ENCODE data around the gene SREBF2.

Gene SREBF2

GRCh38 chr22:41904450-41905410 is 71.8 kb downstream of the SREBF2 start:
- Histone ChIP-seq H3K36me3 (replicated peaks in 1 of 2; ENCODE audit: control insufficient read depth in 2 of 2, insufficient read depth in 2 of 2, low read length in 2 of 2) (peaks cover 63 to 82% of the 10 kb centered on the region in 2 donors), H4K91ac (ENCODE audit: low read depth, low read length, poor library complexity) (no peak overlapping the region), H3K27ac (replicated peaks; ENCODE audit: low read length) (no peak overlapping the region), H3K79me1 (ENCODE audit: low read depth, low read length) (peaks cover 5% of the 10 kb centered on the region), H3K23ac (ENCODE audit: low read depth, low read length, poor library complexity) (peak overlapping the region; percentile 87), H4K8ac (ENCODE audit: low read depth, low read length) (peak overlapping the region; percentile 87), H3K4me3 (ENCODE audit: low read length in 2 of 2) (no peak overlapping the region), H3K18ac (ENCODE audit: low read length) (peak overlapping the region; percentile 46), H2AK5ac (ENCODE audit: low read depth, low read length) (no peak overlapping the region), H3K4ac (ENCODE audit: low read length) (no peak overlapping the region), H3K27me3 (ENCODE audit: control insufficient read depth in 3 of 3, insufficient read depth in 3 of 3, low read depth in 1 of 3, low read length in 3 of 3) (peaks cover 5 to 13% (median 13%) of the 10 kb centered on the region in 3 experiments), H3K4me1 (ENCODE audit: control insufficient read depth in 2 of 2, insufficient read depth in 1 of 2, low read depth in 1 of 2, low read length in 2 of 2) (peaks cover 5 to 8% of the 10 kb centered on the region in 2 donors), H2AFZ (ENCODE audit: low read length) (no peak overlapping the region), H3K9me3 (replicated peaks in 1 of 2; ENCODE audit: control insufficient read depth in 2 of 2, insufficient read depth in 1 of 2, low read depth in 1 of 2, low read length in 2 of 2) (no peaks in the 10 kb centered on the region), H3K14ac (ENCODE audit: low read length) (peak overlapping the region; percentile 63), H2BK15ac (ENCODE audit: low read length) (no peak overlapping the region), H2BK120ac (ENCODE audit: low read depth, low read length) (peak overlapping the region; percentile 33), H3K9ac (ENCODE audit: low read depth, low read length, poor library complexity) (peak overlapping the region; percentile 54), H3K4me2 (ENCODE audit: insufficient read depth, low read length, poor library complexity, severe bottlenecking) (no peak overlapping the region), H2BK12ac (ENCODE audit: low read length) (no peak overlapping the region), H2BK5ac (ENCODE audit: low read length) (no peak overlapping the region)
- DNase-seq (ENCODE audit: low spot score): no peak
- whole genome bisulfite sequencing, 2 donors (ENCODE audit: extremely low coverage in 2 of 2, insufficient read length in 2 of 2, insufficient replicate concordance in 1 of 2): no CpG with 5 or more reads among the region's 24 CpGs

GRCh38 chr22:41905411-41906202 is 72.7 kb downstream of the SREBF2 start:
- H2BK12ac ChIP-seq (ENCODE audit: low read length): no peak overlapping the region
- H3K4ac ChIP-seq (ENCODE audit: low read length): no peak overlapping the region
- H2BK5ac ChIP-seq (ENCODE audit: low read length): no peak overlapping the region
- H3K18ac ChIP-seq (ENCODE audit: low read length): peak overlapping the region; percentile 28
- H2BK120ac ChIP-seq (ENCODE audit: low read depth, low read length): no peak overlapping the region
- no peak overlapping the region for H4K91ac ChIP-seq (ENCODE audit: low read depth, low read length, poor library complexity)
- H2BK15ac ChIP-seq (ENCODE audit: low read length): no peak overlapping the region
- H3K27ac ChIP-seq (replicated peaks; ENCODE audit: low read length): no peak overlapping the region
- peaks cover 54 to 73% of the 10 kb centered on the region in 2 donors for H3K36me3 ChIP-seq (replicated peaks in 1 of 2; ENCODE audit: control insufficient read depth in 2 of 2, insufficient read depth in 2 of 2, low read length in 2 of 2)
- no peak overlapping the region for H3K23ac ChIP-seq (ENCODE audit: low read depth, low read length, poor library complexity)
- DNase-seq (ENCODE audit: low spot score): no peak
- no peak overlapping the region for H3K4me3 ChIP-seq (ENCODE audit: low read length in 2 of 2)
- H2AK5ac ChIP-seq (ENCODE audit: low read depth, low read length): no peak overlapping the region
- H3K14ac ChIP-seq (ENCODE audit: low read length): no peak overlapping the region
- no peak overlapping the region for H4K8ac ChIP-seq (ENCODE audit: low read depth, low read length)
- H3K9me3 ChIP-seq (replicated peaks in 1 of 2; ENCODE audit: control insufficient read depth in 2 of 2, insufficient read depth in 1 of 2, low read depth in 1 of 2, low read length in 2 of 2): no peaks in the 10 kb centered on the region
- H3K9ac ChIP-seq (ENCODE audit: low read depth, low read length, poor library complexity): no peak overlapping the region
- peaks cover 8 to 10% of the 10 kb centered on the region in 2 donors for H3K4me1 ChIP-seq (ENCODE audit: control insufficient read depth in 2 of 2, insufficient read depth in 1 of 2, low read depth in 1 of 2, low read length in 2 of 2)
- H2AFZ ChIP-seq (ENCODE audit: low read length): no peak overlapping the region
- H3K27me3 ChIP-seq (ENCODE audit: control insufficient read depth in 3 of 3, insufficient read depth in 3 of 3, low read depth in 1 of 3, low read length in 3 of 3): peaks cover 12 to 21% (median 21%) of the 10 kb centered on the region in 3 experiments
- H3K4me2 ChIP-seq (ENCODE audit: insufficient read depth, low read length, poor library complexity, severe bottlenecking): peak overlapping the region; percentile 11
- WGBS, 2 donors (ENCODE audit: extremely low coverage in 2 of 2, insufficient read length in 2 of 2, insufficient replicate concordance in 1 of 2): no CpG with 5 or more reads among the region's 23 CpGs
- no peaks in the 10 kb centered on the region for H3K79me1 ChIP-seq (ENCODE audit: low read depth, low read length)

DNA sequence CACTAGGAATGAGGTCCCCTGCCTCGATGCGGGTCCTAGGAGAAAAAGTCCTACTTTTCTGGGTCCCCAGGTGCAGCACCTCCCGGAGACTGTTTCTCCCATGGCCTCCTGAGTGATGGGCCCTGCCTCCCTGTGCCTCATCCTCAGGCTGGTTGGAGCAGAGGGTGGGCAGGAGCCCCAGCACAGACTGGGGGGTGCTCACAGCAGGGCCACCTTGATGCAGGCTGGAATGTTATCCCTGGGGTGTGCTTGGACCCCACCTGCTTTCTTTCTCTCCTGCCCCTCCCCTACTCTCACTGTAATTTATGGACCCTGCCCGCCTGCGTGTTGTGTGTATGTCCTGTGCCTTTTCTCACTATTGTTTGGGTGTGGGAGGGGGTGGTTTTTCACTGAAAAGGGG is 73.9 kb downstream of the SREBF2 start:
- DNase-seq (ENCODE audit: low spot score): no peak
- H3K18ac ChIP-seq (ENCODE audit: low read length): no peak overlapping the region
- H4K8ac ChIP-seq (ENCODE audit: low read depth, low read length): no peak overlapping the region
- no peak overlapping the region for H2BK120ac ChIP-seq (ENCODE audit: low read depth, low read length)
- H3K9me3 ChIP-seq (replicated peaks in 1 of 2; ENCODE audit: control insufficient read depth in 2 of 2, insufficient read depth in 1 of 2, low read depth in 1 of 2, low read length in 2 of 2): no peaks in the 10 kb centered on the region
- H3K36me3 ChIP-seq (replicated peaks in 1 of 2; ENCODE audit: control insufficient read depth in 2 of 2, insufficient read depth in 2 of 2, low read length in 2 of 2): peaks cover 45 to 62% of the 10 kb centered on the region in 2 donors
- H4K91ac ChIP-seq (ENCODE audit: low read depth, low read length, poor library complexity): no peak overlapping the region
- no peak overlapping the region for H3K4ac ChIP-seq (ENCODE audit: low read length)
- H3K9ac ChIP-seq (ENCODE audit: low read depth, low read length, poor library complexity): no peak overlapping the region
- no peak overlapping the region for H3K14ac ChIP-seq (ENCODE audit: low read length)
- no CpG with 5 or more reads among the region's 5 CpGs for WGBS, 2 donors (ENCODE audit: extremely low coverage in 2 of 2, insufficient read length in 2 of 2, insufficient replicate concordance in 1 of 2)
- H2AFZ ChIP-seq (ENCODE audit: low read length): no peak overlapping the region
- H3K4me1 ChIP-seq (ENCODE audit: control insufficient read depth in 2 of 2, insufficient read depth in 1 of 2, low read depth in 1 of 2, low read length in 2 of 2): peaks cover 10% of the 10 kb centered on the region in 2 donors
- H2BK12ac ChIP-seq (ENCODE audit: low read length): no peak overlapping the region
- H2AK5ac ChIP-seq (ENCODE audit: low read depth, low read length): no peak overlapping the region
- no peak overlapping the region for H3K4me3 ChIP-seq (ENCODE audit: low read length in 2 of 2)
- no peaks in the 10 kb centered on the region for H3K79me1 ChIP-seq (ENCODE audit: low read depth, low read length)
- no peak overlapping the region for H3K23ac ChIP-seq (ENCODE audit: low read depth, low read length, poor library complexity)
- no peak overlapping the region for H3K27ac ChIP-seq (replicated peaks; ENCODE audit: low read length)
- peaks cover 22 to 33% (median 33%) of the 10 kb centered on the region in 3 experiments for H3K27me3 ChIP-seq (ENCODE audit: control insufficient read depth in 3 of 3, insufficient read depth in 3 of 3, low read depth in 1 of 3, low read length in 3 of 3)
- no peak overlapping the region for H2BK15ac ChIP-seq (ENCODE audit: low read length)
- H3K4me2 ChIP-seq (ENCODE audit: insufficient read depth, low read length, poor library complexity, severe bottlenecking): no peak overlapping the region
- H2BK5ac ChIP-seq (ENCODE audit: low read length): no peak overlapping the region
